HepG2 (cell line): ENCODE results near the gene SMAD7. TPM values are rescaled to one million over a fixed set of nuclear protein-coding genes. Genes with fewer than 3 reads are reported as not detected.
A peak's percentile ranks its signal among the peaks of the same experiment; 100 is the strongest.

Experiments used
- ATAC-seq: fragments of 200-7000 bp; cut with Tn5 transposase; 3 replicates; pipeline ENCODE4 v1.9.1; 2020; ENCODE audit warnings: mild to moderate bottlenecking, moderate library complexity
- BruUV-seq: library from RNA; stranded (reverse); fragments of 400-500 nt; replicated peaks from 2 replicates; lab custom pipeline; 2021; lab: Mats Ljungman, UMichigan
- CTCF ChIA-PET: fragments of 300-600 bp; formaldehyde crosslinking; extraction: SDS; loops from one replicate; lab custom pipeline; 2021; ENCODE audit warnings: low total read pairs, inconsistent platforms, low intra/inter-chr PET ratio; lab: Yijun Ruan, JAX
- POLR2A ChIA-PET: fragments of 350-600 bp; sonication (Branson Sonifier 250); formaldehyde crosslinking; loops from one replicate; lab custom pipeline; 2020; ENCODE audit warnings: antibody characterized with exemption, inconsistent platforms; lab: Yijun Ruan, JAX
- DNase-seq: peaks from one replicate; pipeline ENCODE4 v3.0.0-alpha.2; 2015; ENCODE audit warnings: low spot score
- FAIRE-seq: peaks from 3 replicates; lab custom pipeline; 2011; peaks lifted over from hg19 to GRCh38; lab: Jason Lieb, UNC
- H2AFZ ChIP-seq: one replicate; pipeline ENCODE4 v1.6.1; 2011; ENCODE audit warnings: low read length, inconsistent platforms
- H3K27ac ChIP-seq: fragments of 300-600 bp; 3 replicates; pipeline ENCODE4 v1.8.0; 2011; ENCODE audit warnings: mixed run types, mild to moderate bottlenecking, mixed read lengths, low read length, inconsistent platforms; ENCODE audit not compliant: insufficient read depth; ENCODE audit errors: extremely low read length
- H3K27me3 ChIP-seq, 2 experiments: fragments of 200-600 bp in 1 of 2; 2 replicates in 1 of 2; 3 replicates in 1 of 2; pipeline versions ENCODE4 v1.6.0 to v1.8.0; 2011; ENCODE audit warnings: low read length in 2 of 2, mild to moderate bottlenecking in 2 of 2, moderate library complexity in 2 of 2, inconsistent platforms in 1 of 2; ENCODE audit not compliant: insufficient read depth in 2 of 2, control insufficient read depth in 1 of 2
- H3K36me3 ChIP-seq, 2 experiments: fragments of 200-600 bp in 1 of 2; replicated peaks in 1 of 2; 2 replicates in 1 of 2; 3 replicates in 1 of 2; pipeline versions ENCODE4 v1.5.1 to v1.8.0; 2011; ENCODE audit warnings: low read length in 2 of 2, inconsistent platforms in 1 of 2; ENCODE audit not compliant: insufficient read depth in 2 of 2, control insufficient read depth in 1 of 2
- H3K4me1 ChIP-seq: 2 replicates; pipeline ENCODE4 v1.5.1; 2012; ENCODE audit warnings: low read length, inconsistent platforms; ENCODE audit not compliant: insufficient read depth
- H3K4me2 ChIP-seq: 2 replicates; pipeline ENCODE4 v1.6.0; 2011; ENCODE audit warnings: low read depth, low read length, inconsistent platforms
- H3K4me3 ChIP-seq, 3 experiments: fragments of 200-600 bp in 1 of 3; sonication (generic), shearing (Covaris generic) in 1 of 3; replicated peaks in 1 of 3; 2 replicates each; pipeline ENCODE4 v1.5.1; 2011 to 2016; ENCODE audit warnings: low read length in 3 of 3, inconsistent platforms in 2 of 3, low read depth in 2 of 3, mild to moderate bottlenecking in 2 of 3, control low read depth in 1 of 3, mixed read lengths in 1 of 3; ENCODE audit not compliant: insufficient read depth in 1 of 3
- H3K79me2 ChIP-seq: one replicate; pipeline ENCODE4 v1.6.1; 2011; ENCODE audit warnings: low read length, inconsistent platforms; ENCODE audit not compliant: insufficient read depth
- H3K9ac ChIP-seq: 2 replicates; pipeline ENCODE4 v1.6.0; 2011; ENCODE audit warnings: mild to moderate bottlenecking, low read depth, low read length, inconsistent platforms; ENCODE audit not compliant: insufficient read depth
- H3K9me3 ChIP-seq: 2 replicates; pipeline ENCODE4 v1.5.1; 2012; ENCODE audit warnings: mild to moderate bottlenecking, low read length
- H4K20me1 ChIP-seq: 2 replicates; pipeline ENCODE4 v1.6.0; 2011; ENCODE audit warnings: inconsistent platforms, mild to moderate bottlenecking, low read length, moderate library complexity; ENCODE audit not compliant: insufficient read depth
- CTCF ChIP-seq: sonication (generic); formaldehyde crosslinking; IDR thresholded peaks from 2 replicates; pipeline ENCODE4 v1.5.0; 2020; ENCODE audit warnings: mild to moderate bottlenecking, missing genetic modification reagents, moderate library complexity
- HMGXB4 ChIP-seq, 2 experiments: sonication (generic) in 1 of 2; formaldehyde crosslinking in 1 of 2; IDR thresholded peaks; 2 replicates each; pipeline versions ENCODE4 v1.4.0 to v1.6.1; 2018 to 2020; ENCODE audit warnings: missing genetic modification reagents in 2 of 2, borderline replicate concordance in 1 of 2, low read depth in 1 of 2, mild to moderate bottlenecking in 1 of 2, missing biosample characterization in 1 of 2
- HNRNPL ChIP-seq: fragments of 200-400 bp; formaldehyde crosslinking; IDR thresholded peaks from 2 replicates; pipeline ENCODE4 v1.6.1; 2017; ENCODE audit warnings: mild to moderate bottlenecking, low read depth, low read length
- LCORL ChIP-seq, 2 experiments: fragments of 450-650 bp in 1 of 2; sonication (generic) in 1 of 2; formaldehyde crosslinking in 1 of 2; IDR thresholded peaks; 2 replicates each; pipeline versions ENCODE4 v1.5.0 to v1.6.1; 2017 to 2020; ENCODE audit warnings: antibody characterized with exemption in 1 of 2, missing genetic modification reagents in 1 of 2
- MIXL1 ChIP-seq: IDR thresholded peaks from 2 replicates; pipeline ENCODE4 v1.6.1; 2016
- MLLT10 ChIP-seq: sonication (generic); formaldehyde crosslinking; IDR thresholded peaks from 2 replicates; pipeline ENCODE4 v1.4.0; 2020; ENCODE audit warnings: missing genetic modification reagents
- MYC ChIP-seq: sonication (generic); formaldehyde crosslinking; IDR thresholded peaks from 2 replicates; pipeline ENCODE4 v1.9.0; 2021; ENCODE audit warnings: missing genetic modification reagents, borderline replicate concordance
- PCBP2 ChIP-seq: fragments of 200-400 bp; formaldehyde crosslinking; optimal IDR thresholded peaks from 2 replicates; pipeline ENCODE3; 2018; ENCODE audit warnings: low read length, low read depth; ENCODE audit not compliant: poor library complexity, severe bottlenecking
- SMAD3 ChIP-seq: sonication (generic); formaldehyde crosslinking; IDR thresholded peaks from 2 replicates; pipeline ENCODE4 v1.4.0; 2020; ENCODE audit warnings: missing genetic modification reagents
- TFAP4 ChIP-seq: sonication (generic); IDR thresholded peaks from 2 replicates; pipeline ENCODE4 v1.6.1; 2016; ENCODE audit warnings: low read depth, borderline replicate concordance
- XRCC5 ChIP-seq: fragments of 200-400 bp; formaldehyde crosslinking; optimal IDR thresholded peaks from 2 replicates; pipeline ENCODE3; 2017; ENCODE audit warnings: mild to moderate bottlenecking, low read length
- ZNF513 ChIP-seq: sonication (generic); formaldehyde crosslinking; conservative IDR thresholded peaks from 2 replicates; pipeline ENCODE4 v1.5.0; 2020; ENCODE audit warnings: missing genetic modification reagents
- ZNF879 ChIP-seq: sonication (generic); formaldehyde crosslinking; IDR thresholded peaks from 2 replicates; pipeline ENCODE4 v1.8.1; 2023; ENCODE audit warnings: missing genetic modification reagents
- WGBS: methylation state at CpG from one replicate; pipeline ENCODE4 v1.1.6; 2017; ENCODE audit warnings: low lambda C conversion rate; 5-methylcytosine and 5-hydroxymethylcytosine counted together
- in situ Hi-C: cut with HindIII; loops from 2 replicates; pipeline ENCODE4 v1.10.0; 2017; ENCODE audit warnings: low pct_unique_long_range_greater_than_20kb; ENCODE audit not compliant: extremely low pct_ligation_motif_present
- intact Hi-C: fragments of 100-400 bp; cut with micrococcal nuclease; formaldehyde crosslinking; loops from one replicate; pipeline ENCODE4 v1.10.0; 2022; ENCODE audit not compliant: unreplicated experiment
- polyA plus RNA-seq, 8 experiments: library from polyadenylated mRNA; depleted of rRNA in 3 of 8; stranded (reverse) in 7 of 8; unstranded in 1 of 8; fragments of >200 nt; fragmentation: Illumina TruSeq in 4 of 8; extraction: Trizol in 4 of 8; gene quantifications; 2 replicates each; pipeline versions ENCODE4 v1.2.1 to v1.2.3, GENCODE V29; 2011 to 2016; ENCODE audit warnings: low read depth in 4 of 8, missing spikeins in 1 of 8, mixed read lengths in 1 of 8; ENCODE audit not compliant: insufficient read depth in 1 of 8
- total RNA-seq, 5 experiments: library from RNA; depleted of rRNA; stranded (reverse); fragments of >200 nt; fragmentation: Illumina TruSeq; extraction: Trizol; gene quantifications; 2 replicates each; pipeline ENCODE4 v1.2.3, GENCODE V29; 2016; ENCODE audit warnings: low read depth in 1 of 5
- TF ChIP-seq, protein P1 (sequence below): sonication (generic); formaldehyde crosslinking; IDR thresholded peaks from 2 replicates; pipeline ENCODE4 v1.9.0; 2022; ENCODE audit warnings: low read depth, missing genetic modification reagents

Gene SMAD7
- total and polyA plus RNA-seq, 2 of the 13 experiments (the other 11 are each of a cell fraction or from before 2014, with no cell fraction given): 17.4 to 24.7 TPM

- peak overlapping the region; percentile 68 to 77 (median 73); a peak in 5 of 6 replicates for H3K4me3 ChIP-seq
- 0 out of 2 replicates have a peak overlapping the region, but pooled peaks have one; percentile 62 for H3K9ac ChIP-seq
- ATAC-seq (peak; percentile 68), DNase-seq (no peak), FAIRE-seq (no peak)
- no peaks in the 10 kb centered on the region for H3K9me3 ChIP-seq
- peak overlapping the region; percentile 76 for H3K4me2 ChIP-seq
- H3K27ac ChIP-seq: no peak overlapping the region
- intact Hi-C loops: loop anchor here (2.0 kb wide), 1 partner anchor 14 kb away; no protein-coding TSS in a partner anchor
- H3K4me1 ChIP-seq: peaks cover 29% of the 10 kb centered on the region
- 11% methylated on average over 19 of the region's 28 CpGs for WGBS
- H3K36me3 ChIP-seq: no peaks in the 10 kb centered on the region
- BruUV-seq: TSS peak; percentile 66
- in situ Hi-C loops: no loop called here
- no peaks in the 10 kb centered on the region for H3K79me2 ChIP-seq
- peaks cover 2 to 20% of the 10 kb centered on the region in 2 experiments for H3K27me3 ChIP-seq
- ChIA-PET CTCF (no interaction called here), POLR2A (interaction anchor here (0.7 to 2.3 kb wide), 2 partner anchors 12 to 22 kb away, joined by 3 to 8 read pairs; no protein-coding TSS in a partner anchor)
- H2AFZ ChIP-seq: no peak overlapping the region
- no peaks in the 10 kb centered on the region for H4K20me1 ChIP-seq
- TF ChIP-seq HMGXB4 (CRISPR knock-in tag; IDR thresholded peaks at IDR 0.05; ENCODE audit: borderline replicate concordance in 1 of 2, low read depth in 1 of 2) (peak in 1 of 2 experiments; percentile 31; a peak in 1 of 4 replicates), MIXL1 (CRISPR knock-in tag) (no peak), ZNF879 (CRISPR knock-in tag) (no peak), XRCC5 (peak; percentile 47), PCBP2 (no peak), TFAP4 (peak; percentile 53; the same call in 1 of the 2 replicates), SMAD3 (no peak), CTCF (peak; percentile 44), MLLT10 (CRISPR knock-in tag) (no peak), ZNF513 (CRISPR knock-in tag) (no peak), HNRNPL (peak; percentile 89), MYC (0 out of 2 replicates have a peak, but pooled peaks have one; percentile 28), LCORL (IDR thresholded peaks at IDR 0.05) (no peak), LCORL (CRISPR knock-in tag; IDR thresholded peaks at IDR 0.05) (0 out of 2 replicates have a peak, but pooled peaks have one; percentile 40)
- TF ChIP-seq, protein P1, sequence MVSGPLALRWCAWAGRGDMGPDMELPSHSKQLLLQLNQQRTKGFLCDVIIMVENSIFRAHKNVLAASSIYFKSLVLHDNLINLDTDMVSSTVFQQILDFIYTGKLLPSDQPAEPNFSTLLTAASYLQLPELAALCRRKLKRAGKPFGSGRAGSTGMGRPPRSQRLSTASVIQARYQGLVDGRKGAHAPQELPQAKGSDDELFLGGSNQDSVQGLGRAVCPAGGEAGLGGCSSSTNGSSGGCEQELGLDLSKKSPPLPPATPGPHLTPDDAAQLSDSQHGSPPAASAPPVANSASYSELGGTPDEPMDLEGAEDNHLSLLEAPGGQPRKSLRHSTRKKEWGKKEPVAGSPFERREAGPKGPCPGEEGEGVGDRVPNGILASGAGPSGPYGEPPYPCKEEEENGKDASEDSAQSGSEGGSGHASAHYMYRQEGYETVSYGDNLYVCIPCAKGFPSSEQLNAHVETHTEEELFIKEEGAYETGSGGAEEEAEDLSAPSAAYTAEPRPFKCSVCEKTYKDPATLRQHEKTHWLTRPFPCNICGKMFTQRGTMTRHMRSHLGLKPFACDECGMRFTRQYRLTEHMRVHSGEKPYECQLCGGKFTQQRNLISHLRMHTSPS (CRISPR knock-in tag): 0 out of 2 replicates have a peak, but pooled peaks have one; percentile 39
These were observed 23.7 kb upstream of the SMAD7 start for GRCh38 chr18:48974304-48975119.
